Stimulated activated CD4-positive, alpha-beta T cell treated with anti-CD3 and anti-CD28 coated beads, Interleukin-12 subunit alpha, Interleukin-12 subunit beta, amount 100 ng/mL, for 4 hours (primary cell): ENCODE results near the gene TEX54.
A peak's percentile ranks its signal among the peaks of the same experiment; 100 is the strongest.
"Not testable (repeated sequence)": the region's sequence is repeated elsewhere in the genome, so short reads cannot be mapped to it uniquely, and the experiment has no call there.

Experiments used
- DNase-seq: peaks from one replicate; pipeline ENCODE4 v3.0.0-alpha.2; 2020

The TEX54 gene

GRCh38 chr11:62832336-62833234 is at the start of gene TEX54:
Gene TEX54 (minus strand): TSS chr11:62832841.
- no peak for DNase-seq

DNA sequence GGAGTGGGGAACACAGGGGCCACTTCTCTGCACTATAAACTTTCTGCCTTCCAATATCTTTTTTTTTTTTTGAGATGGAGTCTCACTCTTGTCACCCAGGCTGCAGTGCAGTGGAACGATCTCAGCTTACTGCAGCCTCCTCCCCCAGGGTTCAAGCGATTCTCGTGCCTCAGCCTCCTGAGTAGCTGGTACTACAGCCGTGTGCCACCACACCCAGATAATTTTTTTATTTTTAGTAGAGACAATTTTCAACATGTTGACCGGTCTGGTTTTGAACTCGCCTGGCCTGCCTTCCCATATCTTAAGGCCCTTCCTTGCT is 49.7 kb upstream of the TEX54 start:
- DNase-seq: no peak

GRCh38 chr11:62881579-62882430 is 49.2 kb upstream of the TEX54 start:
- DNase-seq: peak; percentile 92

GRCh38 chr11:62880803-62881578 is 48.4 kb upstream of the TEX54 start, which contains the start of gene SLC3A2:
Gene SLC3A2 (plus strand): TSS chr11:62880896. CDS start chr11:62881024, 128 bp downstream.
- peak; percentile 87 for DNase-seq

- no peak for DNase-seq
Measured at GRCh38 chr11:62880231-62880802, 47.7 kb upstream of the TEX54 start.

- DNase-seq: no peak
Measured at GRCh38 chr11:62879235-62879978, 46.8 kb upstream of the TEX54 start.

DNA sequence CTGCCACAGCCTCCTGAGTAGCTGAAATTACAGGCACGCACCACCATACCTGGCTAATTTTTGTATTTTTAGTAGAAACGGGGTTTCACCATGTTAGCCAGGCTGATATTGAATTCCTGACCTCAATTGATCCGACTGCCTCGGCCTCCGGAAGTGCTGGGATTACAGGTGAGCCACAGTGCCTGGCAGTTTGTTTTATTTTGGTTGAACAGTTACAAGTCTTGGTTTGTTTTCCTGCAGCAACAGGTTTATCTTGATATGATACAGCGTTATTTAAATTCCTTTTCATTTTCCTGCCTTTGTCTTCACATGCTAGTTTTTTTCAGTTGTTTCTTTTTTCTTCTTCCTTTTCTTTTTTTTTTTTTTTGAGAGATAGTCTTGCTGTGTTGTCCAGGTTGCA is 44.1 kb upstream of the TEX54 start:
- no peak for DNase-seq

DNA sequence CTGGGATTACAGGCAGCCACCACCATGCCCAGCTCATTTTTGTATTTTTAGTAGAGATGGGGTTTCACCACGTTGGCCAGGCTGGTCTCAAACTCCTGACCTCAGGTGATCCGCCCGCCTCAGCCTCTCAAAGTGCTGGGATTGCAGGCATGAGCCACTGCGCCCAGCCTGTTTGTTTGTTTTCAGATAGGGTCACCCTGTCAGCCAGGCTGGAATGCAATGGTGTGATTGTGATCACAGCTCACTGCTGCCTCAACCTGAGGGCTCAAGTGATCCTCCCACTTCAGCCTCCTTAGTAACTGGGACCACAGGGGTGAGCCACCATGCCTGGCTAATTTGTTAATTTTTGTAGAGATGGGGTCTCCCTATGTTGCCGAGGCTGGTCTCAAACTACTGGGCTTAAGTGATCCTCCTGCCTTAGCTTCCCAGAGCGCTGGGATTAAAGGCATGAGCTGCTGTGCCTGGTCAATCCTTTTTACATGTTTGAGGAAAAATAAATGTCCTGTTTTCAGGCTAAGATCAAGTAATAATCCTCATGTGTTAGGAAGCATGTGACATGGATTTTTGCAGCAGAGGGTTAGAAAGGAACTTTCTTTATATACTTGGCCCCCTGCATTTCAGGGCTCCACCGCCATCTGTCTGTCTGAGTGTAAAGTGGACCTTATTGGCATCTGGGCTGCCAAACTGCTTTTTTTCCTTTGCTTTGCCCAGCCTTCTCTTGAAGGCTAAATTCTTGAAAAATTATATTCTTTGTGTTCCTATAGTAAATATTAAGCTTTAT is 43.2 kb upstream of the TEX54 start:
- DNase-seq: no peak

DNA sequence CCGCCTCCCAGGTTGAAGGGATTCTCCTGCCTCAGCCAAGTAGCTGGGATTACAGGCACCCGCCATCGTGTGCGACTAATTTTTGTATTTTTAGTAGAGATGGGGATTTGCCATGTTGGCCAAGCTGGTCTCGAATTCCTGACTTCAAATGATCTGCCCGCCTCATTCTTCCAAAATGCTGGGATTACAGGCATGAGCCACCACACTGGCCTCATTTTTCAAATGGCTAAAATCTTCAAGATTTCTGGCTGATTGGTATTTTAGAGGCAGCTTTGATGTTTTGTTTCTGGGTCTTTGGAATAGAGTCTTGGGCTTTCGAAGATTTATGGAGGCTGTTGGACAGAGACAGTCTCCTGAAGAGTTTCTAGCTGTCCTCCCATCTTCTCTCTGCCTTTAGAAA is 42.2 kb upstream of the TEX54 start:
- DNase-seq: no peak

GRCh38 chr11:62865635-62866034 is 33.0 kb upstream of the TEX54 start:
- no peak for DNase-seq

- no peak for DNase-seq
Measured at GRCh38 chr11:62863687-62864335, 31.2 kb upstream of the TEX54 start.

DNA sequence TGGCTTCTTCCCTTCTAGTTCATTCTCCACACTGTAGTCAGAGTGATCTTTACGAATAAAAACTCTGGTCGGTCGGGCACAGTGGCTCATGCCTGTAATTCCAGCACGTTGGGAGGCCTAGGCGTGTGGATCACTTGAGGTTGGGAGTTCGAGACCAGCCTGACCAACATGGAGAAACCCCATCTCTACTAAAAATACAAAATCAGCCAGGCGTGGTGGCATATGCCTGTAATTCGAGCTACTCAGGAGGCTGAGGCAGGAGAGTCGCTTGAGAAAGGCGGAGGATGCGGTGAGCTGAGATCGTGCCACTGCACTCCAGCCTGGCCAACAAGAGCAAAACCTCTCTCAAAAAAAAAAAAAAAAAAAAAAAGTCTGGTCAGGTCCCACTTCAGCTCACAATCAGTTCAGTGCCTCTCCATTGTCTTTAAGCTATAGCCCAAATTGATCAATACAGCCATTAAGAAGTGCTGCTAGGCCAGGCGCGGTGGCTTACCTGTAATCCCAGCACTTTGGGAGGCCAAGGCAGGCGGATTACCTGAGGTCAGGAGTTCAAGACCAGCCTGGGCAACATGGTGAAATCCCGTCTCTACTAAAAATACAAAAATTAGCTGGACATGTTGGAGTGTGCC is 29.0 kb upstream of the TEX54 start:
- not testable (repeated sequence) for DNase-seq

GRCh38 chr11:62860835-62861563 is 28.4 kb upstream of the TEX54 start:
- no peak for DNase-seq

- not testable (repeated sequence) for DNase-seq
Measured at GRCh38 chr11:62859281-62859703, 26.7 kb upstream of the TEX54 start.

- DNase-seq: no peak
Measured at GRCh38 chr11:62858201-62858600, 25.6 kb upstream of the TEX54 start.

GRCh38 chr11:62857541-62857982 is 24.9 kb upstream of the TEX54 start:
- DNase-seq: no peak

DNA sequence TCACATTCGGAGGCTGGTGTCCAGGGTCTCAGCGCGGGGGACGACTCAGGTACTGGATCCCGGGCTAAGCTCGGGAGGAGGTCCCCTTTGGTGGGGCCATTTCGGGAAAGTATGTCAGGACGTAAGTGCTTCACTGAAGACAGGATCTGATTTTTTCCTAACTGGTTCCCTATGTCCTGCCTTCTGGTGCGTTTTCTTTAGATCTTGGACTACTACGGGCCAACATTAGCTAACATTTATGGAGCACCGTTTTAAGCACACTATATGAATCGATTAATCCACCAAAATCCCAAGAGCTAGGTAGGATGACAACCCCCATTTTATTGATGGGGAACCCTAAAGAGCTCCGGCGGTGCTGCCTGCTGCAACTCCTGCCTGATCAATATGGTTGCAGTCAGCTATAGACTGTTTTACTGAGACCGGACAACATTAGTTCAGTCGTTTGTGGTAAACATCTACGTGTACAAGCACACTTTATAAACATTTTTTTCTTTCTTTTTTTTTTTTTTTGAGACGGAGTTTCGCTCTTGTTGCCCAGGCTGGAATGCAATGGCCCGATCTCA is 23.8 kb upstream of the TEX54 start:
- no peak for DNase-seq

DNA sequence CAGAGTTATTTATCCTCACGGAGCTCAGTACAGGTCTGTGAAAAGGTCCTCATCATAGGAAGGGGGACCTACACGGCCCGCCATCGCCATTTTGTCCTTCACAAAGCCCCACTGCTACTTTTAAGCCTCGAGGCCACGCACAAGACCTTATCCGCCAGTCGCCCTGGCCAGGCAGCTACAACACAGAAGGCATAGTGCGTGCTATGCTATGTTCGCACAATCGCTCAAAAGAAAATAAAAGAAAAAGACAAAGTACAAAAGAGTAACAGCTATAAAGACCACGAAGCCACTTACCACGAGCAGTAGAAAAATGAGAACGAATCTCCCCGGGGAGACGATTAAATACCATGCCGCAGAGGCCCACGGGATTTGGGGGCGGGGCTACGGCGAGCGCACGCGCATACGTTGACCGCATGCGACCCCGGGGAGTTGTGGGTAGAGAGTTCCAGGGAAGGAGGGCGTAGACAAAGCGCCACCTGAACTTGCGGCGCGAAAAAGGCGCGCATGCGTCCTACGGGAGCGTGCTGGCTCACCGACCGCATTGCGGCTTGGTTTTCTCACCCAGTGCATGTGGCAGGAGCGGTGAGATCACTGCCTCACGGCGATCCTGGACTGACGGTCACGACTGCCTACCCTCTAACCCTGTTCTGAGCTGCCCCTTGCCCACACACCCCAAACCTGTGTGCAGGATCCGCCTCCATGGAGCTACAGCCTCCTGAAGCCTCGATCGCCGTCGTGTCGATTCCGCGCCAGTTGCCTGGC is 23.1 kb upstream of the TEX54 start:
- DNase-seq: peak; percentile 97
